ENCODE results near the gene ALPG. TPM values are rescaled to one million over a fixed set of nuclear protein-coding genes. Genes with fewer than 3 reads are reported as not detected.
A peak's percentile ranks its signal among the peaks of the same experiment; 100 is the strongest.

The ALPG gene
- total and polyA plus RNA-seq, 10 of the 15 experiments (the other 5 are each of a cell fraction or from before 2014, with no cell fraction given), result not detected

DNA sequence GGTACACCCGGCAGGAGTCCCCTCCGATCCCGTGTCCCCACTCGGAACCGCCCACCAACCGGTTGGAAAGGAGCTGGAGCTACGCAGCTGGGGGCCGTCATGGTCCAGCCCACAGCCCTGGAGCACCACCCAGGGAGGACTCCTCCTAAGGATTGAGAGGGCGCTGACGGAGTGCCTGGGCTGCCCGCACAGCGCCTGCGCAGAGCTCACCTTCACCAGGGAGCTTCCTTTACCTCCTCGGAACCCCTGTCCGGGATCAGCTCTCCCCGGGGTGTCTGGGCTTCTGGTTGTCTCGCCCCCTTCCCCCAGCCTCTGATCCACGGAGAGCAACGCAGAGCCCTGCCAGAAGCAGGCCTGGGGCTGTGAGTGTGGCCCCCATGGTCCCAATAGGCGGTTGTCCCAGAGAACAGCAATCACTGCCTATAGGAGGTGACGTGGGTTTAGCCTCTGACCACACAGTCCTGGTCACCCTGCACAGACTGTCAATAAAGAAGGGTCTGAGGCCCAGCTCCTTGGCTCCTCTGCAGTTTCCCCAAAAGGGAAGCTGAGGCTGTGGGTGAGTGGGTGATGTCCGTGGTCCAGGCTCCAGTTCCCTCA is 14.6 kb downstream of the ALPG start:
- Histone ChIP-seq H3K79me2 (ENCODE audit: control insufficient read depth, insufficient read depth, low read length) (no peaks in the 10 kb centered on the region), H3K4me2 (ENCODE audit: control insufficient read depth, insufficient read depth) (peak overlapping the region; percentile 48; the same call in 1 of the 2 replicates), H3K27me3 (replicated peaks in 1 of 2; ENCODE audit: control insufficient read depth in 2 of 2, insufficient read depth in 2 of 2, low read length in 1 of 2) (peaks cover 8% of the 10 kb centered on the region in 2 experiments; a peak in 3 of 4 replicates), H4K20me1 (ENCODE audit: control insufficient read depth, insufficient read depth) (no peaks in the 10 kb centered on the region), H3K27ac (ENCODE audit: control insufficient read depth, insufficient read depth) (no peak overlapping the region), H3K4me3 (no peak overlapping the region), H3K36me3 (ENCODE audit: control insufficient read depth in 2 of 2, insufficient read depth in 2 of 2, low read length in 1 of 2) (no peaks in the 10 kb centered on the region), H2AFZ (ENCODE audit: control insufficient read depth, low read depth, low read length) (no peak overlapping the region), H3K9me3 (replicated peaks; ENCODE audit: control insufficient read depth, insufficient read depth, low read length) (no peaks in the 10 kb centered on the region; the same call in 2 of the 3 replicates), H3K4me1 (ENCODE audit: control insufficient read depth, insufficient read depth, low read length) (no peaks in the 10 kb centered on the region), H3K9ac (ENCODE audit: control insufficient read depth, insufficient read depth, low read length) (no peak overlapping the region)
- WGBS (ENCODE audit: insufficient coverage, insufficient replicate concordance, low lambda C conversion rate, missing lambda C conversion rate), result 41% methylated on average over 18 of the region's 22 CpGs
- no peak for TF ChIP-seq RFX5 (IDR thresholded peaks at IDR 0.05; ENCODE audit: low read depth, low read length)
- no peak for TF ChIP-seq BACH1 (IDR thresholded peaks at IDR 0.05; ENCODE audit: borderline replicate concordance)
- no peak for TF ChIP-seq ZNF207 (IDR thresholded peaks at IDR 0.05; ENCODE audit: borderline replicate concordance)
- TF ChIP-seq, protein P1, sequence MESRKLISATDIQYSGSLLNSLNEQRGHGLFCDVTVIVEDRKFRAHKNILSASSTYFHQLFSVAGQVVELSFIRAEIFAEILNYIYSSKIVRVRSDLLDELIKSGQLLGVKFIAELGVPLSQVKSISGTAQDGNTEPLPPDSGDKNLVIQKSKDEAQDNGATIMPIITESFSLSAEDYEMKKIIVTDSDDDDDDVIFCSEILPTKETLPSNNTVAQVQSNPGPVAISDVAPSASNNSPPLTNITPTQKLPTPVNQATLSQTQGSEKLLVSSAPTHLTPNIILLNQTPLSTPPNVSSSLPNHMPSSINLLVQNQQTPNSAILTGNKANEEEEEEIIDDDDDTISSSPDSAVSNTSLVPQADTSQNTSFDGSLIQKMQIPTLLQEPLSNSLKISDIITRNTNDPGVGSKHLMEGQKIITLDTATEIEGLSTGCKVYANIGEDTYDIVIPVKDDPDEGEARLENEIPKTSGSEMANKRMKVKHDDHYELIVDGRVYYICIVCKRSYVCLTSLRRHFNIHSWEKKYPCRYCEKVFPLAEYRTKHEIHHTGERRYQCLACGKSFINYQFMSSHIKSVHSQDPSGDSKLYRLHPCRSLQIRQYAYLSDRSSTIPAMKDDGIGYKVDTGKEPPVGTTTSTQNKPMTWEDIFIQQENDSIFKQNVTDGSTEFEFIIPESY (IDR thresholded peaks at IDR 0.05), result no peak
- TF ChIP-seq IRF4 (IDR thresholded peaks at IDR 0.05; ENCODE audit: low read depth, low read length), result no peak
- TF ChIP-seq, protein P2, sequence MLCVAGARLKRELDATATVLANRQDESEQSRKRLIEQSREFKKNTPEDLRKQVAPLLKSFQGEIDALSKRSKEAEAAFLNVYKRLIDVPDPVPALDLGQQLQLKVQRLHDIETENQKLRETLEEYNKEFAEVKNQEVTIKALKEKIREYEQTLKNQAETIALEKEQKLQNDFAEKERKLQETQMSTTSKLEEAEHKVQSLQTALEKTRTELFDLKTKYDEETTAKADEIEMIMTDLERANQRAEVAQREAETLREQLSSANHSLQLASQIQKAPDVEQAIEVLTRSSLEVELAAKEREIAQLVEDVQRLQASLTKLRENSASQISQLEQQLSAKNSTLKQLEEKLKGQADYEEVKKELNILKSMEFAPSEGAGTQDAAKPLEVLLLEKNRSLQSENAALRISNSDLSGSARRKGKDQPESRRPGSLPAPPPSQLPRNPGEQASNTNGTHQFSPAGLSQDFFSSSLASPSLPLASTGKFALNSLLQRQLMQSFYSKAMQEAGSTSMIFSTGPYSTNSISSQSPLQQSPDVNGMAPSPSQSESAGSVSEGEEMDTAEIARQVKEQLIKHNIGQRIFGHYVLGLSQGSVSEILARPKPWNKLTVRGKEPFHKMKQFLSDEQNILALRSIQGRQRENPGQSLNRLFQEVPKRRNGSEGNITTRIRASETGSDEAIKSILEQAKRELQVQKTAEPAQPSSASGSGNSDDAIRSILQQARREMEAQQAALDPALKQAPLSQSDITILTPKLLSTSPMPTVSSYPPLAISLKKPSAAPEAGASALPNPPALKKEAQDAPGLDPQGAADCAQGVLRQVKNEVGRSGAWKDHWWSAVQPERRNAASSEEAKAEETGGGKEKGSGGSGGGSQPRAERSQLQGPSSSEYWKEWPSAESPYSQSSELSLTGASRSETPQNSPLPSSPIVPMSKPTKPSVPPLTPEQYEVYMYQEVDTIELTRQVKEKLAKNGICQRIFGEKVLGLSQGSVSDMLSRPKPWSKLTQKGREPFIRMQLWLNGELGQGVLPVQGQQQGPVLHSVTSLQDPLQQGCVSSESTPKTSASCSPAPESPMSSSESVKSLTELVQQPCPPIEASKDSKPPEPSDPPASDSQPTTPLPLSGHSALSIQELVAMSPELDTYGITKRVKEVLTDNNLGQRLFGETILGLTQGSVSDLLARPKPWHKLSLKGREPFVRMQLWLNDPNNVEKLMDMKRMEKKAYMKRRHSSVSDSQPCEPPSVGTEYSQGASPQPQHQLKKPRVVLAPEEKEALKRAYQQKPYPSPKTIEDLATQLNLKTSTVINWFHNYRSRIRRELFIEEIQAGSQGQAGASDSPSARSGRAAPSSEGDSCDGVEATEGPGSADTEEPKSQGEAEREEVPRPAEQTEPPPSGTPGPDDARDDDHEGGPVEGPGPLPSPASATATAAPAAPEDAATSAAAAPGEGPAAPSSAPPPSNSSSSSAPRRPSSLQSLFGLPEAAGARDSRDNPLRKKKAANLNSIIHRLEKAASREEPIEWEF (IDR thresholded peaks at IDR 0.05; ENCODE audit: insufficient replicate concordance, low read depth, low read length), result no peak
- no peak for TF ChIP-seq MYB (IDR thresholded peaks at IDR 0.05; ENCODE audit: borderline replicate concordance, low read depth, low read length)
- TF ChIP-seq, protein P3, sequence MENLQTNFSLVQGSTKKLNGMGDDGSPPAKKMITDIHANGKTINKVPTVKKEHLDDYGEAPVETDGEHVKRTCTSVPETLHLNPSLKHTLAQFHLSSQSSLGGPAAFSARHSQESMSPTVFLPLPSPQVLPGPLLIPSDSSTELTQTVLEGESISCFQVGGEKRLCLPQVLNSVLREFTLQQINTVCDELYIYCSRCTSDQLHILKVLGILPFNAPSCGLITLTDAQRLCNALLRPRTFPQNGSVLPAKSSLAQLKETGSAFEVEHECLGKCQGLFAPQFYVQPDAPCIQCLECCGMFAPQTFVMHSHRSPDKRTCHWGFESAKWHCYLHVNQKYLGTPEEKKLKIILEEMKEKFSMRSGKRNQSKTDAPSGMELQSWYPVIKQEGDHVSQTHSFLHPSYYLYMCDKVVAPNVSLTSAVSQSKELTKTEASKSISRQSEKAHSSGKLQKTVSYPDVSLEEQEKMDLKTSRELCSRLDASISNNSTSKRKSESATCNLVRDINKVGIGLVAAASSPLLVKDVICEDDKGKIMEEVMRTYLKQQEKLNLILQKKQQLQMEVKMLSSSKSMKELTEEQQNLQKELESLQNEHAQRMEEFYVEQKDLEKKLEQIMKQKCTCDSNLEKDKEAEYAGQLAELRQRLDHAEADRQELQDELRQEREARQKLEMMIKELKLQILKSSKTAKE (IDR thresholded peaks at IDR 0.05; ENCODE audit: low read depth, poor library complexity, severe bottlenecking), result no peak
- TF ChIP-seq, protein P4, sequence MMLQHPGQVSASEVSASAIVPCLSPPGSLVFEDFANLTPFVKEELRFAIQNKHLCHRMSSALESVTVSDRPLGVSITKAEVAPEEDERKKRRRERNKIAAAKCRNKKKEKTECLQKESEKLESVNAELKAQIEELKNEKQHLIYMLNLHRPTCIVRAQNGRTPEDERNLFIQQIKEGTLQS (IDR thresholded peaks at IDR 0.05; ENCODE audit: borderline replicate concordance, extremely low read depth, low read depth, low read length), result no peak
- TF ChIP-seq RAD51 (IDR thresholded peaks at IDR 0.05), result no peak
- intact Hi-C loops (cut with micrococcal nuclease; ENCODE audit: unreplicated experiment), result no loop called here
- DNase-seq (ENCODE audit: low read depth, low spot score) (no peak), FAIRE-seq (no peak), ATAC-seq (no peak)
- RAD21 ChIA-PET (ENCODE audit: unreplicated experiment), result no interaction called here
- CTCF ChIA-PET, result no interaction called here
- in situ Hi-C loops (cut with MboI), result no loop called here
- BruUV-seq (replicated peaks), result no TSS peak
- POLR2A ChIA-PET, result no interaction called here
- SMC1A ChIA-PET (ENCODE audit: uncharacterized antibody, unreplicated experiment), result no interaction called here

Measured in GM12878 (cell line).